Measurements from ENCODE around the gene PTBP1.

The PTBP1 gene

GRCh38 chr19:854549-854948 is 57.3 kb downstream of the PTBP1 start:
- DNase-seq (ENCODE audit: low read depth), result no peak

DNA sequence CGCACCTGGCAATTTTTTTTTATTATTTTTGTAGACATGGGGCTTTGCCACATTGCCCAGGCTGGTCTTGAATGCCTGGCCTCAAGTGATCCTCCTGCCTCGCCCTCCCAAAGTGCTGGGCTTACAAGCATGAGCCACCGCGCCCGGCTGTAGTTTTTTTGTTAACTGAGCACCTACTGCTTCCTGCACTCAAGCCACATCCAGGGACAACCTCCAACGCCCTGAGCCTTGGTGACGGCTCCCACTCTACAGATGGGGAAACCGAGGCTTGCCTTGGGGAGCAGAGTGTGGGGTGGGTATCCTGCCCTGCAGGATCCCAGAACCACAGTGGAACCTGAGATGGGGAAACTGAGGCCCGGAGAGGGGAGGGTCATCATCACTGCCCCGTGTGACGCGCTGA is 57.9 kb downstream of the PTBP1 start:
- no peak for DNase-seq (ENCODE audit: low read depth)

GRCh38 chr19:855566-856120 is 58.4 kb downstream of the PTBP1 start:
- no peak for DNase-seq (ENCODE audit: low read depth)

DNA sequence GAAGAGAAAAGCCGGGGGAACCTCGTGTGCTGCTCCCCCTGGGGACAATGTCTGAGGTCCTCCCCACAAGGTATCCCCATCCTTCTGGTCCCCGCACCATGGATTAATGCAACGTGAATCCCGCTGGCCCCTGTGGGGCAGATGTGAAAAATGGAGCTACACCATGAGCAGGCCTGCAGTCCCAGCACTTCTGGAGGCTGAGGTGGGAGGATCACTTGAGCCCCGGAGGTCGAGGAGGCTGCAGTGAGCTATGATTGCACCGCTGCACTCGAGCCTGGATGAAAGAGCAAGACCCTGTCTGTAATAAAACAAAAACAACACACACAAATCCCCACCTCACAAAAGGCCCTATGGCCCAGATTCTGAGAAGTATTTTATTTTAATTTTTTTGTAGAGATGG is 61.0 kb downstream of the PTBP1 start:
- DNase-seq (ENCODE audit: low read depth), result no peak

DNA sequence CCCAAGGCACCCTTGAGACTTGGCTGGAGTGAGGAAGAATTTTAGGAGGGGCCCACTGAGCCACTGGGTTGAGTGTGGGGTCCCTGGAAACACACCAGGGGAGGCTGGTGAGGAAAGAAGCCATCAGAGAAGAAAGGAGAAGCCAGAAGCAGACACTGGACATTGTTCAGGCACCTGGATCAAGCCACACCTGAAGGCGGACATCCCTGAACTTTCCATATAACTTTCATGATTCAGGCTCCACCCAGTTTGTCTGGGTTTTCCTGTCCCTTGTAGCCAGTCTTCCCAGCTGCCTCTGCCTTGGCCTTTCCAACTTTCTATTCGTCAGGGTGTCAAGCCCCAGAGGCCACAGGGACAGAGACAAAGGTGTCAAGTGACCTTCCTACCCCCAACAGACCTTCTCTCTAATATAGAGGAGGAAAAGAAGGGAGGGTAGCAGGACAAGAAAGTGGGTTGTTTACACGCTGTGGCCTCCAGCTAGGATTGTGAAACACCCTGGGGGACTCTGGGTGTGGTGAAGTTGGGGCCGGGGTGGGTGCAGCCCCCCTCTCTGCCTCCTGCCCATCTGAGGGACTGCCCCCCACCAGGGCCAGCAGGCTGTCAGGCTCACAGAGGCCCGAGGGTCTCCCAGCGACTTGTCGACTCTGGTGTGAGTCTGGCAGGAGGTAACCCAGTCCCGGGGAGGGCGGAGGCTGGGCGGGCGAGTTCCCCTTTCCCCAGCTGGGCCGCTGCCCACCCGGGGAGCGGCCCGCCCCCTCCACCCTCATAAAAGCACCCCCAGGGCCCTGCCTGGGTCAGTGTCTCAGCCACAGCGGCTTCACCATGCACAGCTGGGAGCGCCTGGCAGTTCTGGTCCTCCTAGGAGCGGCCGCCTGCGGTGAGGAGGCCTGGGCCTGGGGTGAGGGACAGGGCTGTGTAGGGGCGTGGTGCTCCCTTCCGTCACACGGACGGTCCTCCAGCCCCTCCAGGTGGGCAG is 61.9 kb downstream of the PTBP1 start, which contains the start of gene CFD:
Gene CFD (plus strand): TSS at position 797 of the 976 bp plus-strand sequence. CDS start 26 bp downstream, at position 823.
- DNase-seq (ENCODE audit: low read depth), result no peak

- DNase-seq (ENCODE audit: low read depth), result no peak
Measured at GRCh38 chr19:861141-861755, 64.0 kb downstream of the PTBP1 start.

All from HS-5 (cell line).